Coronary artery (tissue), 2 donors: ENCODE measurements around the gene LY6G5C.

Source experiments
- DNase-seq: peaks from one replicate; pipeline ENCODE4 v3.0.0-alpha.2; 2017; ENCODE audit warnings: low spot score
- H3K27ac ChIP-seq, 2 donors: fragments of 200-600 bp; sonication (generic); one replicate each; pipeline ENCODE4 v1.5.1; 2016 to 2019
- H3K4me3 ChIP-seq: fragments of 200-600 bp; sonication (generic); 2 replicates; pipeline ENCODE4 v1.5.1; 2016; ENCODE audit warnings: mild to moderate bottlenecking, moderate library complexity
- CTCF ChIP-seq: fragments of 200-600 bp; sonication (generic); IDR thresholded peaks from one replicate; pipeline ENCODE4 v1.5.1; 2019; ENCODE audit warnings: antibody characterized with exemption

Gene LY6G5C

GRCh38 chr6:31660381-31661261 is 20.2 kb downstream of the LY6G5C start, which contains the start of gene C6orf47:
Gene C6orf47, minus strand, starts transcription at chr6:31660778. Its CDS starts 831 bp downstream, at chr6:31659947.
- Histone ChIP-seq H3K4me3 (peak within 1 kb of the TSS; percentile 97), H3K27ac (peak within 1 kb of the TSS; percentile 90 to 95)
- DNase-seq = peak; percentile 89
- TF ChIP-seq CTCF = no peak

GRCh38 chr6:31659649-31660380 is 21.1 kb downstream of the LY6G5C start:
- no peak for TF ChIP-seq CTCF
- Histone ChIP-seq H3K4me3 (peak overlapping the region; percentile 97), H3K27ac (peak overlapping the region; percentile 90 to 95)
- DNase-seq = no peak

- no peak for DNase-seq
- TF ChIP-seq CTCF = no peak
- Histone ChIP-seq H3K4me3 (peak overlapping the region; percentile 97), H3K27ac (peak overlapping the region; percentile 90 to 95)
Observed at GRCh38 chr6:31658983-31659648, 21.8 kb downstream of the LY6G5C start.

- DNase-seq = no peak
- no peak for TF ChIP-seq CTCF
- Histone ChIP-seq H3K4me3 (no peak overlapping the region), H3K27ac (no peak overlapping the region)
Observed at GRCh38 chr6:31658158-31658688, 22.6 kb downstream of the LY6G5C start.

GRCh38 chr6:31657406-31658157 is 23.3 kb downstream of the LY6G5C start:
- H3K27ac ChIP-seq = no peak overlapping the region
- no peak for TF ChIP-seq CTCF
- H3K4me3 ChIP-seq = no peak overlapping the region
- DNase-seq = no peak
